H9 (cell line): Measurements from ENCODE around the gene TBC1D25. TPM values are rescaled to one million over a fixed set of nuclear protein-coding genes. Genes with fewer than 3 reads are reported as not detected.

Source experiments
- DNase-seq: peaks from one replicate; pipeline ENCODE4 v3.0.0-alpha.2; 2017
- H2AFZ ChIP-seq: one replicate; pipeline ENCODE4 v1.6.1; 2013; ENCODE audit warnings: mild to moderate bottlenecking, low read length, control low read depth, moderate library complexity
- H2AK5ac ChIP-seq: 2 replicates; pipeline ENCODE4 v1.6.1; 2013; ENCODE audit warnings: low read length, control low read depth, mixed read lengths; ENCODE audit not compliant: insufficient read length
- H2BK120ac ChIP-seq: one replicate; pipeline ENCODE4 v1.6.1; 2013; ENCODE audit warnings: low read depth, mild to moderate bottlenecking, low read length, control low read depth, inconsistent platforms; ENCODE audit not compliant: poor library complexity, severe bottlenecking
- H2BK12ac ChIP-seq: 2 replicates; pipeline ENCODE4 v1.6.1; 2013; ENCODE audit warnings: low read length, control low read depth, mixed read lengths, low read depth; ENCODE audit not compliant: insufficient read length
- H2BK15ac ChIP-seq: 2 replicates; pipeline ENCODE4 v1.6.1; 2013; ENCODE audit warnings: low read depth, low read length, control low read depth
- H2BK20ac ChIP-seq: one replicate; pipeline ENCODE4 v1.6.1; 2013; ENCODE audit warnings: low read depth, mild to moderate bottlenecking, low read length, control low read depth, inconsistent platforms; ENCODE audit not compliant: poor library complexity, severe bottlenecking
- H2BK5ac ChIP-seq: 2 replicates; pipeline ENCODE4 v1.6.1; 2013; ENCODE audit warnings: low read length, control low read depth, mixed read lengths; ENCODE audit not compliant: insufficient read length
- H3K14ac ChIP-seq: 2 replicates; pipeline ENCODE4 v1.6.1; 2013; ENCODE audit warnings: low read length, control low read depth; ENCODE audit not compliant: insufficient read depth
- H3K18ac ChIP-seq: 2 replicates; pipeline ENCODE4 v1.6.1; 2013; ENCODE audit warnings: low read depth, mild to moderate bottlenecking, mixed read lengths, low read length, control low read depth; ENCODE audit not compliant: insufficient read length
- H3K23ac ChIP-seq: 2 replicates; pipeline ENCODE4 v1.6.1; 2013; ENCODE audit warnings: low read length, control low read depth, mixed read lengths, low read depth; ENCODE audit not compliant: insufficient read length
- H3K23me2 ChIP-seq: 2 replicates; pipeline ENCODE4 v1.6.1; 2013; ENCODE audit warnings: low read depth, mild to moderate bottlenecking, mixed read lengths, low read length, control low read depth; ENCODE audit not compliant: insufficient read length, poor library complexity, severe bottlenecking
- H3K27ac ChIP-seq: 2 replicates; pipeline ENCODE4 v1.5.1; 2013; ENCODE audit warnings: low read length, control low read depth, mixed read lengths, low read depth; ENCODE audit not compliant: insufficient read length
- H3K27me3 ChIP-seq: 2 replicates; pipeline ENCODE4 v1.6.1; 2013; ENCODE audit warnings: low read length, control low read depth, inconsistent platforms; ENCODE audit not compliant: insufficient read depth
- H3K4ac ChIP-seq: 2 replicates; pipeline ENCODE4 v1.6.1; 2013; ENCODE audit warnings: low read depth, mild to moderate bottlenecking, control low read depth, inconsistent platforms, low read length, moderate library complexity
- H3K4me1 ChIP-seq: 2 replicates; pipeline ENCODE4 v1.6.1; 2013; ENCODE audit warnings: low read length, control low read depth, inconsistent platforms; ENCODE audit not compliant: insufficient read depth
- H3K4me2 ChIP-seq: 2 replicates; pipeline ENCODE4 v1.6.1; 2013; ENCODE audit warnings: low read length, control low read depth, mixed read lengths; ENCODE audit not compliant: insufficient read length, insufficient read depth
- H3K56ac ChIP-seq: 2 replicates; pipeline ENCODE4 v1.6.1; 2013; ENCODE audit warnings: low read depth, mild to moderate bottlenecking, mixed read lengths, low read length, control low read depth; ENCODE audit not compliant: insufficient read length
- H3K79me1 ChIP-seq: 2 replicates; pipeline ENCODE4 v1.6.1; 2013; ENCODE audit warnings: low read depth, mild to moderate bottlenecking, moderate library complexity, low read length, control low read depth, inconsistent platforms; ENCODE audit not compliant: insufficient read depth, poor library complexity, severe bottlenecking
- H3K79me2 ChIP-seq: 2 replicates; pipeline ENCODE4 v1.6.1; 2013; ENCODE audit warnings: low read length, control low read depth, inconsistent platforms; ENCODE audit not compliant: insufficient read depth
- H3K9ac ChIP-seq: 2 replicates; pipeline ENCODE4 v1.6.1; 2013; ENCODE audit warnings: low read length, control low read depth, mixed read lengths; ENCODE audit not compliant: insufficient read length; ENCODE audit errors: extremely low read depth
- H3K9me3 ChIP-seq: one replicate; pipeline ENCODE4 v1.6.1; 2013; ENCODE audit warnings: low read depth, low read length, inconsistent platforms; ENCODE audit not compliant: control insufficient read depth
- H3T11ph ChIP-seq: one replicate; pipeline ENCODE4 v1.6.1; 2013; ENCODE audit warnings: mild to moderate bottlenecking, low read length, control low read depth, inconsistent platforms
- H4K20me1 ChIP-seq: one replicate; pipeline ENCODE4 v1.6.1; 2013; ENCODE audit not compliant: control insufficient read depth, insufficient read length, insufficient read depth
- H4K5ac ChIP-seq: 2 replicates; pipeline ENCODE4 v1.6.1; 2013; ENCODE audit warnings: low read depth, mild to moderate bottlenecking, mixed read lengths, low read length, control low read depth; ENCODE audit not compliant: insufficient read length
- H4K8ac ChIP-seq: replicated peaks from 2 replicates; pipeline ENCODE4 v1.6.1; 2013; ENCODE audit warnings: low read length, control low read depth, mixed read lengths, low read depth; ENCODE audit not compliant: insufficient read length
- H4K91ac ChIP-seq: 2 replicates; pipeline ENCODE4 v1.6.1; 2013; ENCODE audit warnings: low read depth, mild to moderate bottlenecking, moderate library complexity, mixed read lengths, low read length, control low read depth; ENCODE audit not compliant: insufficient read length
- H3K27ac Mint-ChIP-seq, 3 experiments: 2 replicates in 2 of 3; 3 replicates in 1 of 3; pipeline ENCODE4 v1.8.0; 2020 to 2021; ENCODE audit warnings: mixed read lengths in 3 of 3, mild to moderate bottlenecking in 1 of 3, moderate library complexity in 1 of 3
- H3K27me3 Mint-ChIP-seq: 2 replicates; pipeline ENCODE4 v1.8.0; 2021; ENCODE audit warnings: low read depth, mild to moderate bottlenecking, moderate library complexity, mixed read lengths
- H3K36me3 Mint-ChIP-seq, 3 experiments: 2 replicates in 2 of 3; 3 replicates in 1 of 3; pipeline ENCODE4 v1.8.0; 2020 to 2021; ENCODE audit warnings: low read depth in 3 of 3, mixed read lengths in 3 of 3; ENCODE audit not compliant: insufficient read depth in 1 of 3
- H3K4me1 Mint-ChIP-seq, 2 experiments: 2 replicates each; pipeline ENCODE4 v1.8.0; 2020; ENCODE audit warnings: mixed read lengths in 2 of 2
- H3K4me3 Mint-ChIP-seq, 2 experiments: 2 replicates in 1 of 2; 3 replicates in 1 of 2; pipeline ENCODE4 v1.8.0; 2020 to 2021; ENCODE audit warnings: mild to moderate bottlenecking in 2 of 2, mixed read lengths in 2 of 2, moderate library complexity in 1 of 2
- H3K9me3 Mint-ChIP-seq, 2 experiments: 2 replicates in 1 of 2; 3 replicates in 1 of 2; pipeline ENCODE4 v1.8.0; 2020; ENCODE audit warnings: mild to moderate bottlenecking in 2 of 2, mixed read lengths in 2 of 2, moderate library complexity in 1 of 2
- WGBS: extraction: QIAGEN DNeasy Blood & Tissue Kit; methylation state at CpG from one replicate; pipeline ENCODE4 v1.1.7; 2013; ENCODE audit warnings: missing lambda C conversion rate, low lambda C conversion rate, mixed read lengths; ENCODE audit not compliant: insufficient read length; ENCODE audit errors: extremely low coverage; 5-methylcytosine and 5-hydroxymethylcytosine counted together
- total RNA-seq: library from RNA; stranded (reverse); gene quantifications from 2 replicates; pipeline ENCODE4 v1.2.1, GENCODE V29; 2021
- TF ChIP-seq, protein P1 (sequence below): fragments of 200-600 bp; sonication (generic); conservative IDR thresholded peaks from 3 replicates; pipeline ENCODE4 v1.8.0; 2021; ENCODE audit warnings: antibody characterized with exemption, mild to moderate bottlenecking

The TBC1D25 gene
- total RNA-seq, 1 experiment from 2014 or later: 10.2 TPM

DNA sequence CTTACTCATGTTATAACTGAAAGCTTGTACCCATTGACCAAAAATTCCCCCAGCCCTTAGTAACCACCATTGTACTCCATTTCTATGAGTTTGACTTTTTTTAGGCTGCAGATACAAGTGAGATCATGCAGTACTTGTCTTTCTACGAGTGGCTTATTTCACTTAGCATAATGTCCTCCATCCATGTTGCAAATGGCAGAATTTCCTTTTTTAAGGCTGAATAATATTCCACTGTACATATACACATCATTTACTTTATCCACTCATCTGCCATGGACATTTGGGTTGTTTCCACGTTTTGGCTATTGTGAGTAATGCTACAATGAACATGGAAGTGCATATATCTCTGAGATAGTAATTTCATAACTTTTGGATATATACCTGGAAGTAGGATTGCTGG is 45.2 kb downstream of the TBC1D25 start:
- no CpG with 5 or more reads among the region's 2 CpGs for WGBS
- TF ChIP-seq, protein P1, sequence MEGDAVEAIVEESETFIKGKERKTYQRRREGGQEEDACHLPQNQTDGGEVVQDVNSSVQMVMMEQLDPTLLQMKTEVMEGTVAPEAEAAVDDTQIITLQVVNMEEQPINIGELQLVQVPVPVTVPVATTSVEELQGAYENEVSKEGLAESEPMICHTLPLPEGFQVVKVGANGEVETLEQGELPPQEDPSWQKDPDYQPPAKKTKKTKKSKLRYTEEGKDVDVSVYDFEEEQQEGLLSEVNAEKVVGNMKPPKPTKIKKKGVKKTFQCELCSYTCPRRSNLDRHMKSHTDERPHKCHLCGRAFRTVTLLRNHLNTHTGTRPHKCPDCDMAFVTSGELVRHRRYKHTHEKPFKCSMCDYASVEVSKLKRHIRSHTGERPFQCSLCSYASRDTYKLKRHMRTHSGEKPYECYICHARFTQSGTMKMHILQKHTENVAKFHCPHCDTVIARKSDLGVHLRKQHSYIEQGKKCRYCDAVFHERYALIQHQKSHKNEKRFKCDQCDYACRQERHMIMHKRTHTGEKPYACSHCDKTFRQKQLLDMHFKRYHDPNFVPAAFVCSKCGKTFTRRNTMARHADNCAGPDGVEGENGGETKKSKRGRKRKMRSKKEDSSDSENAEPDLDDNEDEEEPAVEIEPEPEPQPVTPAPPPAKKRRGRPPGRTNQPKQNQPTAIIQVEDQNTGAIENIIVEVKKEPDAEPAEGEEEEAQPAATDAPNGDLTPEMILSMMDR: no peak
- H3K14ac ChIP-seq: no peak overlapping the region

More for the DNA sequence above, 45.2 kb downstream of the TBC1D25 start:
- Histone ChIP-seq H2AFZ (no peak overlapping the region), H3K4me2 (no peak overlapping the region), H3K9me3 (peaks cover 8% of the 10 kb centered on the region), H3K23ac (no peak overlapping the region), H3K27me3 (no peaks in the 10 kb centered on the region), H3K18ac (no peak overlapping the region), H2AK5ac (no peak overlapping the region), H3K79me1 (no peaks in the 10 kb centered on the region), H2BK15ac (no peak overlapping the region), H3K56ac (no peak overlapping the region), H3K79me2 (no peaks in the 10 kb centered on the region), H2BK12ac (no peak overlapping the region), H3K27ac (no peak overlapping the region), H3T11ph (no peak overlapping the region), H4K20me1 (no peaks in the 10 kb centered on the region), H3K4me1 (no peaks in the 10 kb centered on the region), H2BK5ac (no peak overlapping the region), H3K23me2 (no peaks in the 10 kb centered on the region), H2BK120ac (no peak overlapping the region), H3K4ac (no peak overlapping the region), H4K91ac (no peak overlapping the region), H4K8ac (no peak overlapping the region), H2BK20ac (no peak overlapping the region), H3K9ac (no peak overlapping the region), H4K5ac (no peak overlapping the region)
- Mint-ChIP-seq H3K27ac (no peak overlapping the region), H3K36me3 (peaks cover 3 to 6% (median 4%) of the 10 kb centered on the region in 3 experiments; a peak in 5 of 7 replicates), H3K27me3 (peaks cover 2% of the 10 kb centered on the region), H3K9me3 (peaks cover 55 to 79% of the 10 kb centered on the region in 2 experiments), H3K4me1 (no peaks in the 10 kb centered on the region; a peak in 1 of 4 replicates), H3K4me3 (no peak overlapping the region)
- DNase-seq: no peak
